Small intestine (tissue), 7 donors: ENCODE data around the gene DHX29. TPM values are rescaled to one million over a fixed set of nuclear protein-coding genes. Genes with fewer than 3 reads are reported as not detected.
A peak's percentile ranks its signal among the peaks of the same experiment; 100 is the strongest.

Experiments
- DNase-seq, 2 donors: peaks; one replicate each; pipeline versions ENCODE4 v3.0.0 to v3.0.0-alpha.2; 2013
- FAIRE-seq: peaks from 2 replicates; lab custom pipeline; 2012; peaks lifted over from hg19 to GRCh38; lab: Jason Lieb, UNC
- H3K27ac ChIP-seq, 3 donors: one replicate each; pipeline ENCODE4 v1.5.1; 2013; ENCODE audit warnings: low read length in 2 of 3, mild to moderate bottlenecking in 2 of 3, control low read depth in 1 of 3, inconsistent platforms in 1 of 3, low read depth in 1 of 3, moderate library complexity in 1 of 3
- H3K27me3 ChIP-seq, 3 donors: one replicate each; pipeline ENCODE4 v1.6.1; 2013; ENCODE audit warnings: low read length in 3 of 3, inconsistent platforms in 1 of 3; ENCODE audit not compliant: control insufficient read depth in 3 of 3, insufficient read depth in 3 of 3
- H3K36me3 ChIP-seq, 3 donors: one replicate each; pipeline ENCODE4 v1.6.1; 2013; ENCODE audit warnings: low read length in 3 of 3, inconsistent platforms in 1 of 3, low read depth in 1 of 3, mild to moderate bottlenecking in 1 of 3, moderate library complexity in 1 of 3; ENCODE audit not compliant: control insufficient read depth in 3 of 3, insufficient read depth in 2 of 3
- H3K4me1 ChIP-seq, 3 donors: one replicate each; pipeline ENCODE4 v1.6.1; 2013; ENCODE audit warnings: low read length in 2 of 3, inconsistent platforms in 1 of 3, low read depth in 1 of 3, mild to moderate bottlenecking in 1 of 3, moderate library complexity in 1 of 3; ENCODE audit not compliant: control insufficient read depth in 3 of 3, insufficient read depth in 2 of 3
- H3K4me3 ChIP-seq, 3 donors: one replicate each; pipeline ENCODE4 v1.5.1; 2013; ENCODE audit warnings: low read length in 3 of 3, control low read depth in 1 of 3, inconsistent platforms in 1 of 3, low read depth in 1 of 3, mild to moderate bottlenecking in 1 of 3, moderate library complexity in 1 of 3
- H3K9me3 ChIP-seq, 2 donors: one replicate each; pipeline ENCODE4 v1.6.1; 2013; ENCODE audit warnings: low read depth in 1 of 2, low read length in 1 of 2; ENCODE audit not compliant: control insufficient read depth in 2 of 2, insufficient read depth in 1 of 2
- WGBS, 3 donors: extraction: QIAGEN DNeasy Blood & Tissue Kit; methylation state at CpG; one replicate each; pipeline ENCODE4 v1.1.7; 2013; 5-methylcytosine and 5-hydroxymethylcytosine counted together
- polyA plus RNA-seq, 4 donors: library from polyadenylated mRNA; stranded (reverse) in 3 of 4; unstranded in 1 of 4; fragments of 200-250 nt in 3 of 4; fragments of 120-200 nt in 1 of 4; gene quantifications; one replicate each; pipeline versions ENCODE4 v1.2.1 to v1.2.3, GENCODE V29; 2013
- donor health status: healthy with polysubstance abuse.
- donor health status: control.
- donor health status: control.
- donor health status: Bipolar disorder and iron deficiency.
- donor health status: healthy.

DHX29 gene
- polyA plus RNA-seq, 4 donors, result 7.3 to 30.4 (median 10.2) TPM

DNA sequence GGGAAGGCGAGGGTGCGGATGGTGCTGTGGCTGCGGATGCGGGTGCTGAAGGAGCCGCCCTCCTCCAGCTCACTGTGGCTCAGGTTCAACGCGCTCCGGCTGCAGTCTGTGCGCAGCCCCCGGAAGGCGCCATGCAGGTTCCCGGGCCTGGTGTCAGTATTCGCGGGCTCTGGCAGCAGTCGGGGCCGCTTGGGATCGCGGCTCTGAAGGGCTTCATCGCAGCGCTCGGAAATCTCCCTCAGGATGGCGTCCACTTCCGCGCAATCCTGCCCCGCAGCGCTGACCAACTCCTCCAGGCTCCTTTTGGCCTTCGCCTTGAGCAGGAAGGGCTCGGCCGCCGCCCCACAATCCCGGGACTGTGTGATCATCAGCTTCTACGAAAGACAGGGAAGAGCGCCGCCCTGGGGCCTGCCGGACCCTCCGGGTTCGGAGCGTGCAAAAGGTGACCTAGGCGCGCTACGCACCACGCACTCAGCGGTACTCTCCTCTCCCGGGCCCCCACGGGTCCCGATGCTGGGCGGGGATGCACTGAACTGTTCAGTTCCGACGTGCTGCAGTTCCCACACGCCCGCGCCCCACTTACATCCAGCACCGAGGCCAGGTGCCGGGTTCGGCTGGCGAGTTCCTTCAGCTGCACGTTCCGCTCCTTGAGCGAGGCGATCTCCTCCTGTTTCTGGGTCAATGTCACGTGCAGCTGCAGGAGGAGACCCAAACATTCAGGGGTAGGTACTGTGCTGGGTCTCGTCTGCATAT, 86.9 kb downstream of the DHX29 start:
- no peak for FAIRE-seq
- H3K4me3 ChIP-seq, result peak overlapping the region in 2 of 3 donors; percentile 24

DNA sequence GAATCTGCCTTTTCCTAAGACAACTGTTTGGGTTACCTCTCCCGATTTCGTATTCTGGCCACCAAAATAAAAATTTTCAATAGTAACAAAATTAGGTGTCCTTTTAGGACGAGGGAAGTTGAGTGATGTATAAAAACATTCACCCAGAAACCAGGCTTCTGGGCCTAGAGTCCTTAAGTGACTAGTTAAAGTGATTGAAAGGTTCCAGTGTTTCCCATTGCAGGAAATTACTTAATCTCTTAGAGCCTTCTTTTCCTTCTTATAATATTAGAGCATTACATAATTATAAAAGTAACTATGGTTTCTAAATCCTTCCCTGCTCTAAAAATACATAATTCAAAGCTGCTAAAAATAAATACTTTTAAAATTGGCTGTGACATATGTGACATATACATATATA, 87.7 kb downstream of the DHX29 start:
- H3K9me3 ChIP-seq, result peaks cover 0 to 3% of the 10 kb centered on the region in 2 donors
- WGBS, 3 donors, result 78 to 87% (median 87%) methylated on average over 3 of the region's 3 CpGs
- no peak overlapping the region for H3K27ac ChIP-seq
- DNase-seq (no peak), FAIRE-seq (no peak)
- no peak overlapping the region for H3K4me3 ChIP-seq
- H3K4me1 ChIP-seq, result peaks cover 0 to 23% (median 7%) of the 10 kb centered on the region in 3 donors
- H3K36me3 ChIP-seq, result no peaks in the 10 kb centered on the region
- peaks cover 7 to 51% (median 43%) of the 10 kb centered on the region in 3 donors for H3K27me3 ChIP-seq

More for the DNA sequence above, 86.9 kb downstream of the DHX29 start:
- Histone ChIP-seq H3K36me3 (no peaks in the 10 kb centered on the region), H3K27me3 (peaks cover 7 to 59% (median 50%) of the 10 kb centered on the region in 3 donors), H3K9me3 (peaks cover 0 to 3% of the 10 kb centered on the region in 2 donors), H3K4me1 (peaks cover 0 to 23% (median 7%) of the 10 kb centered on the region in 3 donors), H3K27ac (no peak overlapping the region)
- 4 to 9% (median 7%) methylated on average over 59 to 62 of the region's 62 CpGs for whole genome bisulfite sequencing, 3 donors
- DNase-seq, result peak in 1 of 2 donors; percentile 70

DNA sequence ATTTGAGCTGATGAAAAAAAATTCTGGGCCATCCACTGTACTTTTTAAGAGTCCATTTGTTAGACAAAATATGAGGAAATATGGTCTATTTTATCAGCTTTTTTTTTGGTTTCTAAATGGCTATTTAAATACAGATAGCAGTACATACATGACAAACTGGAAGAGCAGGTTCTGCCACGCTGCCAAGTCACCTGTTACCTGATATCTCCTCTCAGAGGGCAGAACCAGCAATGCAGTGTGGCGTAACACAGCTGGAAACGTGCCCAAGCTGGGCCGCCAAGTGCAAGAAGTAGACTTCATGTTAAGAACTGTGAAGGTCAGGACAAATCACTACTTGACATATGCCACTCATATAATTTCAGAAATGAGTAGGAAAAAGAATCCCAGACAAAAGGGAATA, 88.5 kb downstream of the DHX29 start:
- Histone ChIP-seq H3K27ac (no peak overlapping the region), H3K27me3 (peaks cover 7 to 45% (median 36%) of the 10 kb centered on the region in 3 donors), H3K4me1 (peaks cover 0 to 23% (median 7%) of the 10 kb centered on the region in 3 donors), H3K9me3 (peaks cover 0 to 3% of the 10 kb centered on the region in 2 donors), H3K36me3 (no peaks in the 10 kb centered on the region), H3K4me3 (no peak overlapping the region)
- FAIRE-seq (no peak), DNase-seq (peak; percentile 93 to 97)
- 14 to 28% (median 15%) methylated on average over 4 of the region's 4 CpGs for WGBS, 3 donors

DNA sequence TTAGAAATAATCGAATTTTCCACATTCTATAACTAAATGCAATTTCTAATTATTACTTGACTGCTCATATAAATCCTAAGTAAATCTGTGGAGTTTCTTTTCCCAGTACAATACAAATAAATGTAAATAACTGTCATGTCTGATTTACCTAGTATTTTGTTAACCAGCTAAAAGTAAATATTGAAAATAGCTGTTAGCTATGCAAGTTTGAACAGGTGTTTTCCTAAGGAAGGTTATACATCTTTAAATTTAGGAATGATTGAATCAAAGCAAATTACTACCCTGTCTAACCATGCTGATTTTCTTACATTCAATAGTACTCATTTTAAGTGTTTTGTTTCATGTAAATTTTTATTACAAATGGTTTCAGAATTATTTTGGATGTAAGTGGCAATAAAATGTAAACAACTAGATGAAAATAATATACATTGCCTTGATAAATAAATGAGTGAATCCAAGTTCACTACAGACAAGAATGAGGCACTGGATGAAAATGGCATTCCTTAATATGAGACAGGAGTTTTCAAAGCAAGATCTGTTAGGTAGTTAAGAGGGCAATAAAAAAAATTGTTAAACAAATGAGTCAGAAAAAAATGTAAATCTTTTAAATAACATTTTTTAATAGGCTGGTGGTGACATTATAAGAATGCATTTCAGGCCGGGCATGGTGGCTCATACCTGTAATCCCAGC, 96.2 kb downstream of the DHX29 start:
- no peak for FAIRE-seq
- Histone ChIP-seq H3K4me3 (no peak overlapping the region), H3K27ac (no peak overlapping the region), H3K9me3 (no peaks in the 10 kb centered on the region), H3K36me3 (no peaks in the 10 kb centered on the region), H3K27me3 (peaks cover 0 to 8% (median 3%) of the 10 kb centered on the region in 3 donors), H3K4me1 (no peaks in the 10 kb centered on the region)
- no peak for DNase-seq
- 79 to 81% (median 80%) methylated on average over 2 of the region's 2 CpGs for WGBS, 3 donors

Other genes starting within 250 kb of the DHX29 start
- gene GZMA, start 205.0 kb downstream of the DHX29 start, polyA plus RNA-seq, result 1 to 10 TPM; 2.7 to 8.6 (median 4.6) TPM
- 10 to 100 TPM in 1 of 4 donors, 1 to 10 TPM in 2, under 1 TPM in 1; 0.22 to 13.1 (median 3.9) TPM for gene GPX8, start 147.5 kb downstream of the DHX29 start, polyA plus RNA-seq
- gene CDC20B, start 134.5 kb downstream of the DHX29 start, polyA plus RNA-seq, result under 1 TPM in 1 of 4 donors, not detected in 3; 0.04 TPM
- not detected for gene MCIDAS, start 80.4 kb downstream of the DHX29 start, polyA plus RNA-seq
- gene CCNO, start 74.1 kb downstream of the DHX29 start, polyA plus RNA-seq, result under 1 TPM in 1 of 4 donors, not detected in 3; 0.49 TPM
- 10 to 100 TPM; 21.1 to 58.1 (median 37.4) TPM for gene MTREX, start 295 bp upstream of the DHX29 start, polyA plus RNA-seq
- gene PLPP1, start 227.3 kb upstream of the DHX29 start, polyA plus RNA-seq, result 10 to 100 TPM; 44.6 to 91.3 (median 53.4) TPM